Prostate gland (tissue), 2 donors: ENCODE measurements around the gene NSG2. TPM values are rescaled to one million over a fixed set of nuclear protein-coding genes. Genes with fewer than 3 reads are reported as not detected.
"Not testable (repeated sequence)": the region's sequence is repeated elsewhere in the genome, so short reads cannot be mapped to it uniquely, and the experiment has no call there.

Experiments
- DNase-seq: peaks from one replicate; pipeline ENCODE4 v3.0.0-alpha.2; 2019; ENCODE audit warnings: low spot score
- H3K27ac ChIP-seq, 2 donors: fragments of 200-600 bp; sonication (generic); 2 replicates each; pipeline ENCODE4 v1.5.1; 2017 to 2019
- H3K27me3 ChIP-seq: fragments of 200-600 bp; sonication (generic); replicated peaks from 2 replicates; pipeline ENCODE4 v1.5.1; 2019; ENCODE audit not compliant: insufficient read depth
- H3K36me3 ChIP-seq, 2 donors: fragments of 200-600 bp; sonication (generic); 1 replicate in 1 of 2; 2 replicates in 1 of 2; pipeline versions ENCODE4 v1.5.1 to v1.8.1; 2017 to 2019
- H3K4me1 ChIP-seq: fragments of 200-600 bp; sonication (generic); replicated peaks from 2 replicates; pipeline ENCODE4 v1.5.1; 2019
- H3K4me3 ChIP-seq, 2 donors: fragments of 200-600 bp; sonication (generic); 2 replicates each; pipeline ENCODE4 v1.5.1; 2017 to 2019
- H3K9me3 ChIP-seq: fragments of 200-600 bp; sonication (generic); 2 replicates; pipeline ENCODE4 v1.5.1; 2017
- POLR2A ChIP-seq: fragments of 450-650 bp; IDR thresholded peaks from one replicate; pipeline ENCODE4 v1.6.1; 2016; ENCODE audit warnings: antibody characterized with exemption, mild to moderate bottlenecking
- POLR2AphosphoS5 ChIP-seq: sonication (generic); formaldehyde crosslinking; IDR thresholded peaks from one replicate; pipeline ENCODE4 v1.6.1; 2017; ENCODE audit warnings: antibody characterized with exemption
- WGBS: methylation state at CpG from one replicate; pipeline ENCODE4 v1.1.5; 2018; 5-methylcytosine and 5-hydroxymethylcytosine counted together
- intact Hi-C: fragments of 100-400 bp; cut with DNase I; formaldehyde crosslinking; loops from one replicate; pipeline ENCODE4 v1.14.2; 2022
- total RNA-seq, 2 donors: library from RNA; depleted of rRNA; stranded (reverse); fragments of >200 nt; gene quantifications; one replicate each; pipeline ENCODE4 v1.1.0, GENCODE V29; 2016
- TF ChIP-seq, protein P1 (sequence below), 4 experiments: fragments of 200-600 bp in 2 of 4; fragments of 450-650 bp in 2 of 4; sonication (generic) in 2 of 4; IDR thresholded peaks; 1 replicate in 3 of 4; 2 replicates in 1 of 4; pipeline ENCODE4 v1.5.1; 2016 to 2019; ENCODE audit warnings: antibody characterized with exemption in 4 of 4, mild to moderate bottlenecking in 2 of 4, moderate library complexity in 2 of 4

The NSG2 gene
- total RNA-seq, 2 donors from 2014 or later = 0.74 TPM; not detected in 1

DNA sequence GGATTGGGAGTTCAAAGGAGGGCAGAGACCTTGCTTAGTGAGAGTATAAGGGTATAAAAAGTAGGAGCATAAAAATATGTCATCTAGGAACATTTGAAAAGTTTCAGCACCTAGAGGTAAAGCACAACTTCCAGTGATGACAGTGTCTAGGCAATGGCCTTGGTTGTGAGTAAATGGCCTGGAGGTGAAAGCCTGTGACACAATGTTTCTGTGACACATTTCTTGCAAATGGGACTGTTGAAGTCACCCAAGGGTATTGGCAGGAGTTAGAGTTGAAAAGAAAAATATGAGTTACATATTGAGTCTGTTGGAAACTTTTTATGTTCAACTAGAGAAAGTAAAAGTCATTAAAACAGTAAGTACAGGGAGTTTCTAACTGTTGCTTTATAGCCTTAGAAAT lies 41.7 kb upstream of the NSG2 start:
- Histone ChIP-seq H3K9me3 (no peaks in the 10 kb centered on the region), H3K27ac (no peak overlapping the region), H3K4me3 (no peak overlapping the region), H3K36me3 (no peaks in the 10 kb centered on the region), H3K4me1 (no peaks in the 10 kb centered on the region), H3K27me3 (no peaks in the 10 kb centered on the region)
- intact Hi-C loops = no loop called here
- no peak for DNase-seq
- TF ChIP-seq POLR2AphosphoS5 = no peak
- TF ChIP-seq POLR2A = no peak
- TF ChIP-seq, protein P1, sequence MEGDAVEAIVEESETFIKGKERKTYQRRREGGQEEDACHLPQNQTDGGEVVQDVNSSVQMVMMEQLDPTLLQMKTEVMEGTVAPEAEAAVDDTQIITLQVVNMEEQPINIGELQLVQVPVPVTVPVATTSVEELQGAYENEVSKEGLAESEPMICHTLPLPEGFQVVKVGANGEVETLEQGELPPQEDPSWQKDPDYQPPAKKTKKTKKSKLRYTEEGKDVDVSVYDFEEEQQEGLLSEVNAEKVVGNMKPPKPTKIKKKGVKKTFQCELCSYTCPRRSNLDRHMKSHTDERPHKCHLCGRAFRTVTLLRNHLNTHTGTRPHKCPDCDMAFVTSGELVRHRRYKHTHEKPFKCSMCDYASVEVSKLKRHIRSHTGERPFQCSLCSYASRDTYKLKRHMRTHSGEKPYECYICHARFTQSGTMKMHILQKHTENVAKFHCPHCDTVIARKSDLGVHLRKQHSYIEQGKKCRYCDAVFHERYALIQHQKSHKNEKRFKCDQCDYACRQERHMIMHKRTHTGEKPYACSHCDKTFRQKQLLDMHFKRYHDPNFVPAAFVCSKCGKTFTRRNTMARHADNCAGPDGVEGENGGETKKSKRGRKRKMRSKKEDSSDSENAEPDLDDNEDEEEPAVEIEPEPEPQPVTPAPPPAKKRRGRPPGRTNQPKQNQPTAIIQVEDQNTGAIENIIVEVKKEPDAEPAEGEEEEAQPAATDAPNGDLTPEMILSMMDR (IDR thresholded peaks at IDR 0.05) = no peak

DNA sequence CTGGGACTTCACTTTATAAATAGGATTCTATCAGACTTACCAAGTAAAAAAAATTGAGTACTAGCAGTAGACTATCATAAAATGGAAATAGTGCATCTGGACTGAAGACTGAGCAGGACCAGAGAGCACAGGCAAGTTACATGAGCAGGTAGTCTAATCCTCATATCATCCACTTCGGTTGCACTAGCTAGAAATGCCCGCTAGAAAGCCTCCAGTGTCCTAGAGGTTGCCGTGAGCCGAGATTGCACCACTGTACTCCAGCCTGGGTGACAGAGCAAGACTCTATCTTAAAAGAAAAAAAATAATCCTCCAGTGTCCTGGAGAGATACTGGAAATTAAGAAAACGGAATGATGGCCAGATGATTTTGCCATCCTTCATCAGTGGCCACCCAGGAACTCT lies 36.6 kb upstream of the NSG2 start:
- Histone ChIP-seq H3K27me3 (no peaks in the 10 kb centered on the region), H3K9me3 (no peaks in the 10 kb centered on the region), H3K4me1 (no peaks in the 10 kb centered on the region), H3K4me3 (no peak overlapping the region), H3K36me3 (no peaks in the 10 kb centered on the region), H3K27ac (no peak overlapping the region)
- intact Hi-C loops = no loop called here
- WGBS = 90% methylated on average over 5 of the region's 5 CpGs
- DNase-seq = no peak
- TF ChIP-seq, protein P1 (IDR thresholded peaks at IDR 0.05) = no peak
- TF ChIP-seq POLR2A (no peak), POLR2AphosphoS5 (no peak)

DNA sequence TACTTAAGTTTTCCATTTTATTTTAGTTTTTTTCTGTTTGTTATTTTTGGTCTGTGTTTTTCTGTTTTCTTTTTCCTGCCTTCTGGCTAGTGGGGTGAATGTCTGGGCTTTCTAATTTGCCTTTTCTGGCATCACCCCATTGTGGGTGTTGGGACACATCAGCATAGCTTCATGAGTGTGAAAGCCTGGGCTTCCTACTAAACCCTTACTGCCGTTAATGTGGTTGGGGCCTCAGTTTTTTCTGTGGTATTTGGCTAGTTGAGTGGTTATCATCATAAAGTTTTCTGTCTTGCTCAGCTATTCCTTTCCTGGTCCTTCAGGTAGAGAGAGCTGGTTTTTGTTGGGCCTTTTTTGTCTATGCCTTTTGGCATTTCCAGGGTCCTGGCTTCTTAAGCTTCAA lies 35.1 kb upstream of the NSG2 start:
- DNase-seq = no peak
- WGBS = 55% methylated on average over 1 of the region's 1 CpG
- intact Hi-C loops = no loop called here

DNA sequence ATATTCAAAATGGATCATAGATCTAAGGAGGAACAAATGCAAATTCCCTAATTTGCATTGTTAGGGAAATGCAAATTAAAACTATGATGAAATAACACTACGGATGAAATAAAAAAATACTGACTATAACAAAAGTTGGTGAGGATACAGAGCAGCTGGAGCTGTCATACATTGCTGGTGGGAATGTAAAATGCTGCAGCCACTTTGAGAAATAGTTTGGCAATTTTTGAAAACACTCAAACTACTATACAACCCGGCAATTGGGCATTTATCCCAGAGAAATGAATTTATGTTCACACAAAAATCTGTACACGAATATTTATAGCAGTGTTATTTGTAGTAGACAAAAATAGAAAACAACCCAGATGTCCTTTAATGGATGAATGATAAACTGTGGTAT lies 34.1 kb upstream of the NSG2 start:
- TF ChIP-seq POLR2AphosphoS5 = no peak
- TF ChIP-seq, protein P1 (IDR thresholded peaks at IDR 0.05) = no peak
- TF ChIP-seq POLR2A = no peak
- 63% methylated on average over 3 of the region's 3 CpGs for WGBS
- H3K4me3 ChIP-seq = no peak overlapping the region
- intact Hi-C loops = no loop called here
- H3K9me3 ChIP-seq = no peaks in the 10 kb centered on the region
- no peaks in the 10 kb centered on the region for H3K4me1 ChIP-seq
- no peaks in the 10 kb centered on the region for H3K27me3 ChIP-seq
- H3K36me3 ChIP-seq = no peaks in the 10 kb centered on the region
- no peak for DNase-seq
- H3K27ac ChIP-seq = no peak overlapping the region

More for the DNA sequence above, 35.1 kb upstream of the NSG2 start:
- H3K36me3 ChIP-seq = no peaks in the 10 kb centered on the region
- H3K9me3 ChIP-seq = no peaks in the 10 kb centered on the region
- no peaks in the 10 kb centered on the region for H3K27me3 ChIP-seq
- TF ChIP-seq, protein P1 (IDR thresholded peaks at IDR 0.05) = no peak
- TF ChIP-seq POLR2AphosphoS5 (no peak), POLR2A (no peak)
- no peaks in the 10 kb centered on the region for H3K4me1 ChIP-seq
- no peak overlapping the region for H3K4me3 ChIP-seq
- no peak overlapping the region for H3K27ac ChIP-seq

DNA sequence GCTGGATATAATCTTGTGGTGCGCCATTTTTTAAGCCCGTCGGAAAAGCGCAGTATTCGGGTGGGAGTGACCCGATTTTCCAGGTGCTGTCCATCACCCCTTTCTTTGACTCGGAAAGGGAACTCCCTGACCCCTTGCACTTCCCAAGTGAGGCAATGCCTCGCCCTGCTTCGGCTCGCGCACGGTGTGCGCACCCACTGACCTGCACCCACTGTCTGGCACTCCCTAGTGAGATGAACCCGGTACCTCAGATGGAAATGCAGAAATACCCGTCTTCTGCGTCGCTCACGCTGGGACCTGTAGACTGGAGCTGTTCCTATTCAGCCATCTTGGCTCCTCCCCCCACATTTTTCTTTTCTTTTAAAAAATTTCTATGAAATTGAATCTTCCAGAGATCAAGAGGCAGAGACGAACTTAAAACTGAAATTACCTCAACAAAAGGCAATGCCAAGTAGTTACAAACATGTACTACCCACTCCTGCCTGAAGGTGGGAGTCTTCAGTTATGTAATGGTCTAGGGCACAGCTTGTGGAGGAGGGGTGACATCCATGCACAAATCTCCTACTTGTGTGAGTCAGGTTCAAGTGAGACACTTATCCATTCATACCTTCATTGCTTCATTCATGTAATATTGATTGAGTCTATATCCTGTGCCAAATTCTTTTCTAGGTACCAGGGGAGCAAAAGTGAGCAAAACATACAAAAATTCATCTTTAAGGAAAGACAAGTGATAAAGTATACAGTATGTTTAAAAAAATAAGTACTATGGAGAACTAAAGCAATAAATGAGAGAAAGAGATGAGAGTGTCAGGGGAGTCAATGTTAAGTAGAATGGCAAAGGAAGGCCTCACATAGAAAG lies 25.2 kb upstream of the NSG2 start:
- TF ChIP-seq, protein P1 (IDR thresholded peaks at IDR 0.05) = peak in 2 of 4 experiments; percentile 18 to 22
- DNase-seq, H3K4me1 ChIP-seq, H3K27me3 ChIP-seq, H3K36me3 ChIP-seq, H3K9me3 ChIP-seq, H3K27ac ChIP-seq, intact Hi-C loops, H3K4me3 ChIP-seq: not testable (repeated sequence)
- WGBS = 84% methylated on average over 19 of the region's 19 CpGs
